Uterus (tissue), 4 donors: Measurements from ENCODE around the gene FBXO21. TPM values are rescaled to one million over a fixed set of nuclear protein-coding genes. Genes with fewer than 3 reads are reported as not detected.

ENCODE experiments used
- DNase-seq, 2 donors: peaks; one replicate each; pipeline ENCODE4 v3.0.0-alpha.2; 2019 to 2020
- H3K27ac ChIP-seq, 2 donors: fragments of 200-600 bp; sonication (generic); 1 replicate in 1 of 2; 2 replicates in 1 of 2; pipeline ENCODE4 v1.5.1; 2016 to 2018
- H3K27me3 ChIP-seq, 2 donors: fragments of 200-600 bp; sonication (generic); one replicate each; pipeline ENCODE4 v1.5.1; 2018 to 2019; ENCODE audit warnings: control low read depth in 1 of 2
- H3K36me3 ChIP-seq, 2 donors: fragments of 200-600 bp; sonication (generic); one replicate each; pipeline ENCODE4 v1.5.1; 2019; ENCODE audit warnings: control low read depth in 1 of 2
- H3K4me1 ChIP-seq, 2 donors: fragments of 200-600 bp; sonication (generic); one replicate each; pipeline ENCODE4 v1.5.1; 2018 to 2019; ENCODE audit warnings: control low read depth in 1 of 2
- H3K4me3 ChIP-seq, 2 donors: fragments of 200-600 bp; sonication (generic); 1 replicate in 1 of 2; 2 replicates in 1 of 2; pipeline ENCODE4 v1.5.1; 2018 to 2019; ENCODE audit warnings: mild to moderate bottlenecking in 1 of 2
- H3K9me3 ChIP-seq, 2 donors: fragments of 200-600 bp; sonication (generic); one replicate each; pipeline ENCODE4 v1.5.1; 2019; ENCODE audit warnings: control low read depth in 1 of 2
- POLR2A ChIP-seq, 2 donors: fragments of 450-650 bp; IDR thresholded peaks; one replicate each; pipeline ENCODE4 v1.6.1; 2016; ENCODE audit warnings: antibody characterized with exemption in 2 of 2, mild to moderate bottlenecking in 1 of 2, moderate library complexity in 1 of 2
- intact Hi-C: fragments of 100-400 bp; cut with DNase I; formaldehyde crosslinking; loops from one replicate; pipeline ENCODE4 v1.15.1; 2023; ENCODE audit warnings: low total_unique reads
- total RNA-seq, 4 donors: library from RNA; depleted of rRNA in 3 of 4; stranded (reverse); fragments of >200 nt in 3 of 4; gene quantifications; one replicate each; pipeline versions ENCODE4 v1.1.0 to v1.2.4, GENCODE V29; 2014 to 2023
- TF ChIP-seq, protein P1 (sequence below), 4 experiments: fragments of 200-600 bp in 2 of 4; fragments of 450-650 bp in 2 of 4; sonication (generic) in 2 of 4; IDR thresholded peaks; one replicate each; pipeline ENCODE4 v1.5.1; 2016 to 2019; ENCODE audit warnings: antibody characterized with exemption in 4 of 4, mild to moderate bottlenecking in 2 of 4, moderate library complexity in 1 of 4
- donor health status: DM: yes; HTN: yes; CAD: no.

FBXO21 gene, protein sequence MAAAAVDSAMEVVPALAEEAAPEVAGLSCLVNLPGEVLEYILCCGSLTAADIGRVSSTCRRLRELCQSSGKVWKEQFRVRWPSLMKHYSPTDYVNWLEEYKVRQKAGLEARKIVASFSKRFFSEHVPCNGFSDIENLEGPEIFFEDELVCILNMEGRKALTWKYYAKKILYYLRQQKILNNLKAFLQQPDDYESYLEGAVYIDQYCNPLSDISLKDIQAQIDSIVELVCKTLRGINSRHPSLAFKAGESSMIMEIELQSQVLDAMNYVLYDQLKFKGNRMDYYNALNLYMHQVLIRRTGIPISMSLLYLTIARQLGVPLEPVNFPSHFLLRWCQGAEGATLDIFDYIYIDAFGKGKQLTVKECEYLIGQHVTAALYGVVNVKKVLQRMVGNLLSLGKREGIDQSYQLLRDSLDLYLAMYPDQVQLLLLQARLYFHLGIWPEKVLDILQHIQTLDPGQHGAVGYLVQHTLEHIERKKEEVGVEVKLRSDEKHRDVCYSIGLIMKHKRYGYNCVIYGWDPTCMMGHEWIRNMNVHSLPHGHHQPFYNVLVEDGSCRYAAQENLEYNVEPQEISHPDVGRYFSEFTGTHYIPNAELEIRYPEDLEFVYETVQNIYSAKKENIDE
- total RNA-seq = 100 to 1,000 TPM in 2 of 4 donors, 10 to 100 TPM in 2; 66.2 to 152 (median 90.0) TPM

DNA sequence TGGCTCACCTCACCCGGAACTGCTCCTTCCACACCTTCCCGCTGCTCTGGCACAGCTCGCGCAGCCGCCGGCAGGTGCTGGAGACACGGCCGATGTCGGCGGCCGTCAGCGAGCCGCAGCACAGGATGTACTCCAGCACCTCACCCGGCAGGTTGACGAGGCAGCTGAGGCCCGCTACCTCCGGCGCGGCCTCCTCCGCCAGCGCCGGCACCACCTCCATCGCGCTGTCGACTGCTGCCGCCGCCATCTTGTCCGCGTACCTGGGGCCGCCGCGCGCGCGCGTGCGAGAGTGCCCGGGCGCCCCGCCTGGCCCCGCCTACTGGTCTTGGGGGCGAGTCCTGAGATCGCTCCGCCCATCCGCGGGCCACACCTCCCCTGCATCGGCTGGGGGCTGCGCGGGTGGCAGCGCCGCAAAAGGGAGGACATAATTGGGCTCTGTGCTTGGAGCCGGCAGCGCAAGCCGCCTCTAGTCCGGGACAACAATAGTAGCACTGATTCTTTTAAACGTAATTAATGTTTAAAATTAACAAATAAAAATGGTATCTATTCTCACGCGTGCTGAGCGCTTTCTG, at the start of gene FBXO21:
TSS of gene FBXO21 (minus strand) at position 261 of the 572 bp plus-strand sequence. CDS start at position 247, 14 bp downstream.
- Histone ChIP-seq H3K27ac (peak within 1 kb of the TSS; percentile 75 to 87), H3K9me3 (no peaks in the 10 kb centered on the region), H3K4me1 (no peaks in the 10 kb centered on the region), H3K4me3 (peak within 1 kb of the TSS; percentile 74 to 96), H3K27me3 (no peaks in the 10 kb centered on the region), H3K36me3 (no peaks in the 10 kb centered on the region)
- DNase-seq = peak; percentile 90 to 93
- TF ChIP-seq, protein P1, sequence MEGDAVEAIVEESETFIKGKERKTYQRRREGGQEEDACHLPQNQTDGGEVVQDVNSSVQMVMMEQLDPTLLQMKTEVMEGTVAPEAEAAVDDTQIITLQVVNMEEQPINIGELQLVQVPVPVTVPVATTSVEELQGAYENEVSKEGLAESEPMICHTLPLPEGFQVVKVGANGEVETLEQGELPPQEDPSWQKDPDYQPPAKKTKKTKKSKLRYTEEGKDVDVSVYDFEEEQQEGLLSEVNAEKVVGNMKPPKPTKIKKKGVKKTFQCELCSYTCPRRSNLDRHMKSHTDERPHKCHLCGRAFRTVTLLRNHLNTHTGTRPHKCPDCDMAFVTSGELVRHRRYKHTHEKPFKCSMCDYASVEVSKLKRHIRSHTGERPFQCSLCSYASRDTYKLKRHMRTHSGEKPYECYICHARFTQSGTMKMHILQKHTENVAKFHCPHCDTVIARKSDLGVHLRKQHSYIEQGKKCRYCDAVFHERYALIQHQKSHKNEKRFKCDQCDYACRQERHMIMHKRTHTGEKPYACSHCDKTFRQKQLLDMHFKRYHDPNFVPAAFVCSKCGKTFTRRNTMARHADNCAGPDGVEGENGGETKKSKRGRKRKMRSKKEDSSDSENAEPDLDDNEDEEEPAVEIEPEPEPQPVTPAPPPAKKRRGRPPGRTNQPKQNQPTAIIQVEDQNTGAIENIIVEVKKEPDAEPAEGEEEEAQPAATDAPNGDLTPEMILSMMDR (IDR thresholded peaks at IDR 0.05) = no peak
- TF ChIP-seq POLR2A (IDR thresholded peaks at IDR 0.05) = peak; percentile 93 to 96
- intact Hi-C loops = no loop called here

DNA sequence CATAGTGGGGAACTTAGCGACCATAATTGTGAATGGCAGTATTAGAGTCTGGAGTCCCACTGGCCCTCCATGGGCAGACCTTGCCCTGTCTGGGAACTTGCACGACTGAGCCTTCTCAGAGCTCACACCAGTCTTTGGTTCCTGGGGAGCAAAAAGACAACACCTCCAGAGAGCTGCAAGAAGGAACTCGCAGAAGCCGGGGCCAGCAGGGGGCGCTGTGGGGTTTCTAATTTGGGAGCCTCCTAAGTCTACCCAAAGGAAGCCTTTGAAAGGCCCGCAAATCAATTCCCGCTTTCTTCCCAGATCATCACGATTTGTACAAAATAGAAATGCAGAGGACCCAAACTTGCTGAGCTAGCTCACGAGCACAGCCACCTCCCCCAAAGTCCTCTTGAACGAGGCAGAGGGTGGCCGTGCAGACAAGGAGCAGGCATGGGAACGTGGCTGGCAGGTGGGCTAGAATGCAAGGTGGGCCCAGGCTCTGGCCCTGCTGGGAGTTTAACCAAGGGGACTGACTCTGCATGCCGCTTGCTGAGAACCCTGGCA, 46.3 kb upstream of the FBXO21 start:
- DNase-seq = peak; percentile 26 to 36
- Histone ChIP-seq H3K27me3 (no peaks in the 10 kb centered on the region), H3K9me3 (no peaks in the 10 kb centered on the region), H3K36me3 (no peaks in the 10 kb centered on the region), H3K27ac (no peak overlapping the region), H3K4me3 (no peak overlapping the region), H3K4me1 (no peaks in the 10 kb centered on the region)
- TF ChIP-seq, protein P1 (IDR thresholded peaks at IDR 0.05) = peak in 3 of 4 experiments; percentile 32 to 37 (median 34)
- TF ChIP-seq POLR2A (IDR thresholded peaks at IDR 0.05) = no peak
- intact Hi-C loops = no loop called here

DNA sequence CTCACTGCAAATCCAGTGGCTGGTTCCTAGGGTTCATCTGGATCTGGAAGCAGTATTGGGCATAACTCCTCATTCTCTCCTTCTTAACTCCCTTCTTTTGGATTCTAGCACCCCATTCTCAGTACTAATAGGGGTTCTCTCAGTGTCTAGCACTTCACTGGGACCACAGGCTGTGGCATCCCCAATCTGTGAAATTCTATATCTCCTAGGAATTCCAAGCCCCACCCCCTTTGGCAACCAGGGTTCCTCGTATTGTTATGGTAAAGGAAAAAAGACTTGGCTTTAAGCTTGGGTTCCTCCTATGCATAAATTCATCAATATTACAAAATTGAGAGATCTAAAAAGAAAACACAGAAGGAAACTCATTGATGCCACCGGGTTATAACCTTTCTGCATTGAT, 45.0 kb upstream of the FBXO21 start:
- Histone ChIP-seq H3K27me3 (no peaks in the 10 kb centered on the region), H3K9me3 (no peaks in the 10 kb centered on the region), H3K36me3 (no peaks in the 10 kb centered on the region), H3K4me1 (no peaks in the 10 kb centered on the region), H3K27ac (no peak overlapping the region), H3K4me3 (no peak overlapping the region)
- no peak for DNase-seq
- no peak for TF ChIP-seq POLR2A (IDR thresholded peaks at IDR 0.05)
- TF ChIP-seq, protein P1 (IDR thresholded peaks at IDR 0.05) = no peak
- intact Hi-C loops = no loop called here

DNA sequence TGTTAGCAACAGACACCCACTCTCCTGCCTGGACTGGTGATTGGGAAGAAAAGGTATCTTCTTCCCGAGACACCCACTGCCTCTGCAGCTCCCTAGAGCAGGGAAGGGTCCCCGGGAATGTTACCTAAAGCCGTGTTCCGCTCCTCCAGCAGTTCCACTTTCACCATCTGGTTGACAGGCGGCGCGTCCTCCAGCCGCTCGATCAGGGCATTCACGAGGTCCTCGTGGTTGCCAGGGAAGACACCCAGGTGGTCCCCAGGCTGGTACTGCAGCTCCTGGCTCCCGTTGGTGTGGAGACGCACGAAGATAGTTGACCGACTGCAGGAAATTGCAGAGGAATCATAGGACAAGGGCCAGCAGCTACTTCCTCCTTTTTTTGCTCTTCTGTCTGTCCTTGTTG, 44.2 kb upstream of the FBXO21 start:
- no peaks in the 10 kb centered on the region for H3K36me3 ChIP-seq
- no peak for TF ChIP-seq POLR2A (IDR thresholded peaks at IDR 0.05)
- TF ChIP-seq, protein P1 (IDR thresholded peaks at IDR 0.05) = no peak
- H3K9me3 ChIP-seq = no peaks in the 10 kb centered on the region
- intact Hi-C loops = no loop called here
- H3K27ac ChIP-seq = no peak overlapping the region
- H3K4me1 ChIP-seq = no peaks in the 10 kb centered on the region
- H3K27me3 ChIP-seq = no peaks in the 10 kb centered on the region
- DNase-seq = no peak
- H3K4me3 ChIP-seq = no peak overlapping the region
